H1 (cell line): ENCODE measurements around the gene CELF4. TPM values are rescaled to one million over a fixed set of nuclear protein-coding genes. Genes with fewer than 3 reads are reported as not detected.

ENCODE experiments used
- CTCF ChIA-PET: fragments of 300-600 bp; sonication (Branson Sonifier 250); formaldehyde crosslinking; loops from one replicate; lab custom pipeline; 2021; ENCODE audit not compliant: partially characterized antibody; lab: Charles Lee
- POLR2A ChIA-PET: fragments of 300-600 bp; sonication (Branson Sonifier 250); formaldehyde crosslinking; loops from one replicate; lab custom pipeline; 2021; ENCODE audit warnings: inconsistent platforms; ENCODE audit not compliant: partially characterized antibody; lab: Charles Lee
- DNase-seq, 2 experiments: peaks; one replicate each; pipeline versions ENCODE4 v3.0.0 to v3.0.0-alpha.2; 2010 to 2022; ENCODE audit warnings: low spot score in 2 of 2, low read depth in 1 of 2, mixed read lengths in 1 of 2
- FAIRE-seq: peaks from 2 replicates; lab custom pipeline; 2011; peaks lifted over from hg19 to GRCh38; lab: Jason Lieb, UNC
- H2AFZ ChIP-seq: 2 replicates; pipeline ENCODE4 v1.8.1; 2012; ENCODE audit warnings: low read length, inconsistent platforms
- H2AK5ac ChIP-seq: 2 replicates; pipeline ENCODE4 v1.6.1; 2013; ENCODE audit warnings: low read depth, low read length
- H2BK120ac ChIP-seq: replicated peaks from 2 replicates; pipeline ENCODE3; 2013; ENCODE audit warnings: low read depth, low read length, inconsistent platforms
- H2BK12ac ChIP-seq: 2 replicates; pipeline ENCODE4 v1.6.1; 2013; ENCODE audit warnings: low read depth, low read length
- H2BK15ac ChIP-seq: 2 replicates; pipeline ENCODE4 v1.6.1; 2013; ENCODE audit warnings: low read length
- H2BK20ac ChIP-seq: 2 replicates; pipeline ENCODE4 v1.6.1; 2013; ENCODE audit warnings: low read length
- H2BK5ac ChIP-seq: 2 replicates; pipeline ENCODE4 v1.6.1; 2013; ENCODE audit warnings: low read depth, low read length
- H3K14ac ChIP-seq: 2 replicates; pipeline ENCODE4 v1.6.1; 2013; ENCODE audit warnings: inconsistent platforms; ENCODE audit not compliant: insufficient read length
- H3K18ac ChIP-seq: 2 replicates; pipeline ENCODE4 v1.6.1; 2013; ENCODE audit warnings: low read length; ENCODE audit errors: extremely low read depth
- H3K23ac ChIP-seq: 2 replicates; pipeline ENCODE4 v1.6.1; 2013; ENCODE audit warnings: inconsistent platforms; ENCODE audit not compliant: insufficient read length
- H3K23me2 ChIP-seq: 2 replicates; pipeline ENCODE4 v1.6.1; 2013; ENCODE audit warnings: low read depth, low read length
- H3K27ac ChIP-seq: 2 replicates; pipeline ENCODE4 v1.6.1; 2011; ENCODE audit warnings: low read depth, low read length, inconsistent platforms
- H3K27me3 ChIP-seq, 4 experiments: replicated peaks in 1 of 4; 1 replicate in 1 of 4; 2 replicates in 3 of 4; pipeline versions ENCODE4 v1.6.1 to v1.8.1; 2011 to 2013; ENCODE audit warnings: low read length in 3 of 4, mild to moderate bottlenecking in 3 of 4, inconsistent platforms in 2 of 4, mixed read lengths in 2 of 4, moderate library complexity in 1 of 4; ENCODE audit not compliant: control insufficient read depth in 3 of 4, insufficient read depth in 3 of 4; ENCODE audit errors: extremely low read depth in 1 of 4
- H3K36me3 ChIP-seq, 4 experiments: 2 replicates each; pipeline versions ENCODE4 v1.6.1 to v1.8.1; 2011 to 2013; ENCODE audit warnings: mild to moderate bottlenecking in 4 of 4, low read length in 3 of 4, moderate library complexity in 2 of 4, control low read depth in 1 of 4, inconsistent platforms in 1 of 4; ENCODE audit not compliant: insufficient read depth in 4 of 4, control insufficient read depth in 2 of 4
- H3K4ac ChIP-seq: replicated peaks from 2 replicates; pipeline ENCODE3; 2013; ENCODE audit warnings: low read length, low read depth, mixed read lengths, inconsistent platforms; ENCODE audit not compliant: insufficient read length
- H3K4me1 ChIP-seq, 4 experiments: replicated peaks in 1 of 4; 1 replicate in 1 of 4; 2 replicates in 3 of 4; pipeline versions ENCODE4 v1.6.1 to v1.8.1; 2011 to 2013; ENCODE audit warnings: low read length in 3 of 4, inconsistent platforms in 2 of 4, mixed read lengths in 1 of 4; ENCODE audit not compliant: insufficient read depth in 4 of 4, control insufficient read depth in 3 of 4
- H3K4me2 ChIP-seq, 2 experiments: 2 replicates each; pipeline versions ENCODE4 v1.6.1 to v1.8.1; 2011 to 2013; ENCODE audit warnings: low read depth in 2 of 2, low read length in 2 of 2, control low read depth in 1 of 2, inconsistent platforms in 1 of 2, mild to moderate bottlenecking in 1 of 2; ENCODE audit not compliant: insufficient read depth in 1 of 2
- H3K4me3 ChIP-seq, 4 experiments: fragments of 200-600, 300-600 bp in 1 of 4; sonication (generic), shearing (Covaris generic), sonication (Bioruptor Twin) in 1 of 4; 2 replicates each; pipeline versions ENCODE4 v1.5.1 to v1.8.1; 2011 to 2016; ENCODE audit warnings: low read length in 4 of 4, low read depth in 3 of 4, control low read depth in 2 of 4, inconsistent platforms in 2 of 4, mild to moderate bottlenecking in 2 of 4, mixed read lengths in 1 of 4, moderate library complexity in 1 of 4; ENCODE audit not compliant: insufficient read depth in 2 of 4; ENCODE audit errors: extremely low read depth in 1 of 4
- H3K56ac ChIP-seq: replicated peaks from 2 replicates; pipeline ENCODE3; 2013; ENCODE audit warnings: low read depth, mild to moderate bottlenecking, mixed read lengths, low read length, inconsistent platforms; ENCODE audit not compliant: insufficient read length
- H3K79me1 ChIP-seq: 2 replicates; pipeline ENCODE4 v1.6.1; 2013; ENCODE audit warnings: low read depth, low read length, control low read depth
- H3K79me2 ChIP-seq, 2 experiments: 2 replicates each; pipeline versions ENCODE4 v1.6.1 to v1.8.1; 2012 to 2013; ENCODE audit warnings: low read length in 2 of 2, mild to moderate bottlenecking in 2 of 2, inconsistent platforms in 1 of 2; ENCODE audit not compliant: insufficient read depth in 2 of 2, control insufficient read depth in 1 of 2
- H3K9ac ChIP-seq, 4 experiments: replicated peaks in 1 of 4; 1 replicate in 1 of 4; 2 replicates in 3 of 4; pipeline versions ENCODE4 v1.6.1 to v1.8.1; 2011 to 2013; ENCODE audit warnings: low read depth in 3 of 4, low read length in 3 of 4, control low read depth in 2 of 4, mild to moderate bottlenecking in 2 of 4, moderate library complexity in 2 of 4, inconsistent platforms in 1 of 4; ENCODE audit errors: extremely low read depth in 1 of 4
- H3K9me3 ChIP-seq, 2 experiments: 2 replicates each; pipeline versions ENCODE4 v1.6.1 to v1.8.1; 2012 to 2013; ENCODE audit warnings: mild to moderate bottlenecking in 2 of 2, moderate library complexity in 2 of 2, control low read depth in 1 of 2, inconsistent platforms in 1 of 2, low read depth in 1 of 2, low read length in 1 of 2, mixed read lengths in 1 of 2; ENCODE audit not compliant: insufficient read depth in 2 of 2
- H4K20me1 ChIP-seq, 2 experiments: replicated peaks in 1 of 2; 2 replicates each; pipeline versions ENCODE3 to v1.8.1; 2011 to 2013; ENCODE audit warnings: inconsistent platforms in 2 of 2, low read length in 2 of 2, mild to moderate bottlenecking in 1 of 2; ENCODE audit not compliant: insufficient read depth in 2 of 2, control insufficient read depth in 1 of 2
- H4K5ac ChIP-seq: 2 replicates; pipeline ENCODE4 v1.6.1; 2013; ENCODE audit warnings: low read length, low read depth, mixed read lengths, inconsistent platforms; ENCODE audit not compliant: insufficient read length
- H4K8ac ChIP-seq: 2 replicates; pipeline ENCODE4 v1.8.0; 2013; ENCODE audit warnings: mild to moderate bottlenecking, moderate library complexity, low read length, inconsistent platforms; ENCODE audit not compliant: insufficient read depth; ENCODE audit errors: extremely low read depth
- H4K91ac ChIP-seq: replicated peaks from 2 replicates; pipeline ENCODE3; 2013; ENCODE audit warnings: low read length, mixed read lengths, inconsistent platforms; ENCODE audit not compliant: insufficient read length
- CBX5 ChIP-seq: fragments of 300-800, 300-1000 bp; sonication (generic); IDR thresholded peaks from 2 replicates; pipeline ENCODE4 v1.7.1; 2016; ENCODE audit warnings: antibody characterized with exemption, low read length, low read depth
- FOSL1 ChIP-seq: IDR thresholded peaks from 2 replicates; pipeline ENCODE4 v1.6.1; 2011; ENCODE audit warnings: mild to moderate bottlenecking, low read depth, low read length, moderate library complexity; ENCODE audit not compliant: insufficient read depth
- HDAC6 ChIP-seq: IDR thresholded peaks from one replicate; pipeline ENCODE4 v1.7.1; 2012; ENCODE audit warnings: low read depth, mild to moderate bottlenecking, inconsistent platforms, low read length, moderate library complexity
- SP2 ChIP-seq: IDR thresholded peaks from 2 replicates; pipeline ENCODE4 v1.6.1; 2012; ENCODE audit warnings: mild to moderate bottlenecking, low read length, inconsistent platforms
- TCF12 ChIP-seq: IDR thresholded peaks from 2 replicates; pipeline ENCODE4 v1.6.1; 2011; ENCODE audit warnings: low read depth, mild to moderate bottlenecking, low read length
- YY1 ChIP-seq: IDR thresholded peaks from 2 replicates; pipeline ENCODE4 v1.6.1; 2011; ENCODE audit warnings: low read depth, mild to moderate bottlenecking, low read length
- WGBS, 2 experiments: shearing (Covaris generic) in 1 of 2; methylation state at CpG; one replicate each; pipeline versions ENCODE4 v1.1.6 to v1.1.7; 2013 to 2015; ENCODE audit warnings: low lambda C conversion rate in 2 of 2, mixed read lengths in 2 of 2, inconsistent platforms in 1 of 2, low coverage in 1 of 2, missing lambda C conversion rate in 1 of 2; ENCODE audit not compliant: insufficient replicate concordance in 2 of 2, insufficient coverage in 1 of 2, insufficient read length in 1 of 2; ENCODE audit errors: extremely low coverage in 1 of 2, missing lambda C conversion rate in 1 of 2; 5-methylcytosine and 5-hydroxymethylcytosine counted together
- polyA plus RNA-seq, 7 experiments: library from polyadenylated mRNA; depleted of rRNA in 3 of 7; stranded (reverse) in 5 of 7; unstranded in 2 of 7; fragments of >200 nt in 5 of 7; fragments of 200-250 nt in 2 of 7; gene quantifications; 1 replicate in 5 of 7; 2 replicates in 1 of 7; 4 replicates in 1 of 7; pipeline versions ENCODE4 v1.2.1 to v1.2.3, GENCODE V29; 2011 to 2013; ENCODE audit warnings: missing spikeins in 2 of 7, mixed read lengths in 2 of 7
- total RNA-seq: library from RNA; stranded (reverse); fragmentation: NEBNext Ultra II Directional; extraction: Animal tissue kit (Norgen Biotek cat#: 25700); gene quantifications from 2 replicates; pipeline ENCODE4 v1.2.1, GENCODE V29; 2021

Gene CELF4
- total and polyA plus RNA-seq, 2 of the 8 experiments (the other 6 are each of a cell fraction or from before 2014, with no cell fraction given) = 1.6 to 3.4 TPM

DNA sequence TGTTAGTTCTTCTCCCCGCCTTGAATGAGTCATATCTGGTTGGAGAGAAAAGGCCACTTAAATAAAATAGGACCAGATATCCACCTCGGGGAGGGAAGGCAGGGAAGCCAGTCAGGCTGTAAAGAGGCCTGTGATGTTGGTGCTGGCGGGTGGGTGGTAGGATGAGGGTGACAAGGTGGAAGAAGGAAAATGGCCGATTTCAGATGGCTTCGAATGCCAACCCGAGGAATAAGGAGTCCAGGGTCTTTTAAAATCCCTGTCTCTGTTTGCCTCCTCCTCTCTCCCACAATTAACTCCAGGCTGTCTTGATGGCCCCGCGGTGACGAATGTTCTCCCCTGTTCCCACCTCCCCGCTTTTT, 41.5 kb downstream of the CELF4 start:
- peak overlapping the region; percentile 12 to 61 (median 30); a peak in 5 of 8 replicates for H3K4me3 ChIP-seq
- no peak for FAIRE-seq
- 51% methylated on average over 10 of the region's 10 CpGs; no CpG with 5 or more reads in 1 of the 2 experiments for WGBS, 2 experiments

More for the DNA sequence above, 41.5 kb downstream of the CELF4 start:
- Histone ChIP-seq H3K9ac (no peak overlapping the region), H3K4me1 (peaks cover 8 to 18% (median 8%) of the 10 kb centered on the region in 4 experiments), H3K23ac (no peak overlapping the region), H2AFZ (no peak overlapping the region), H3K36me3 (no peaks in the 10 kb centered on the region), H2AK5ac (no peak overlapping the region), H3K79me2 (no peaks in the 10 kb centered on the region), H3K14ac (no peak overlapping the region), H3K56ac (no peak overlapping the region), H3K9me3 (no peaks in the 10 kb centered on the region), H4K5ac (no peak overlapping the region), H2BK15ac (no peak overlapping the region), H3K4me2 (peak overlapping the region; percentile 62 to 65), H4K91ac (no peak overlapping the region), H3K18ac (no peak overlapping the region), H2BK120ac (no peak overlapping the region), H3K27ac (no peak overlapping the region), H2BK5ac (no peak overlapping the region), H2BK12ac (0 out of 2 replicates have a peak overlapping the region, but pooled peaks have one; percentile 6), H2BK20ac (0 out of 2 replicates have a peak overlapping the region, but pooled peaks have one; percentile 13), H4K20me1 (no peaks in the 10 kb centered on the region), H3K4ac (peak overlapping the region; percentile 10), H3K27me3 (peaks cover 4 to 22% (median 15%) of the 10 kb centered on the region in 4 experiments), H4K8ac (0 out of 2 replicates have a peak overlapping the region, but pooled peaks have one; percentile 71), H3K79me1 (no peaks in the 10 kb centered on the region), H3K23me2 (peaks cover 9% of the 10 kb centered on the region; the same call in 1 of the 2 replicates)
- ChIA-PET CTCF (interaction anchor here (0.9 to 1.9 kb wide), 5 partner anchors 9 to 202 kb away, joined by 3 to 6 read pairs (median 4); no protein-coding TSS in a partner anchor), POLR2A (interaction anchor here (1.1 to 1.4 kb wide), 3 partner anchors 10 to 33 kb away, joined by 3 to 4 read pairs (median 3); no protein-coding TSS in a partner anchor)
- no peak for DNase-seq
- TF ChIP-seq YY1 (0 out of 2 replicates have a peak, but pooled peaks have one; percentile 38), CBX5 (no peak), FOSL1 (no peak), TCF12 (no peak), SP2 (no peak), HDAC6 (no peak)
